Measurements from ENCODE around the gene TTYH2. TPM values are rescaled to one million over a fixed set of nuclear protein-coding genes. Genes with fewer than 3 reads are reported as not detected.

The TTYH2 gene
- total and polyA plus RNA-seq, 2 donors (not counting 1 experiment from before 2014, with no cell fraction given) = 3.0 to 3.1 TPM

GRCh38 chr17:74211141-74211911, 2.0 kb upstream of the TTYH2 start:
- TF ChIP-seq EZH2 (IDR thresholded peaks at IDR 0.05; ENCODE audit: borderline replicate concordance, insufficient read depth, low read depth, low read length, poor library complexity, severe bottlenecking) = no peak
- no peak for TF ChIP-seq CTCF (IDR thresholded peaks at IDR 0.05)
- Histone ChIP-seq H3K4me3 (ENCODE audit: control extremely low read depth in 1 of 5, extremely low read depth in 1 of 5, insufficient read depth in 1 of 5, low read depth in 2 of 5, low read length in 4 of 5) (no peak overlapping the region), H3K9ac (ENCODE audit: low read length) (no peak overlapping the region), H3K36me3 (replicated peaks in 1 of 2; ENCODE audit: control extremely low read depth in 1 of 2, control insufficient read depth in 1 of 2, extremely low read depth in 1 of 2, insufficient read depth in 2 of 2, low read length in 1 of 2) (peaks cover 0 to 33% of the 10 kb centered on the region in 2 experiments), H3K4me2 (replicated peaks; ENCODE audit: low read depth, low read length, poor library complexity, severe bottlenecking) (peak overlapping the region; percentile 99), H3K79me2 (ENCODE audit: control insufficient read depth, insufficient read depth, low read length) (peaks cover 12% of the 10 kb centered on the region), H3K27ac (ENCODE audit: low read length in 2 of 2) (peak overlapping the region in 1 of 2 donors; percentile 18), H3K4me1 (ENCODE audit: control insufficient read depth in 2 of 2, insufficient read depth in 2 of 2, low read length in 2 of 2) (peaks cover 25 to 45% of the 10 kb centered on the region in 2 donors), H4K20me1 (ENCODE audit: control insufficient read depth, insufficient read depth, low read length, poor library complexity, severe bottlenecking) (peaks cover 58% of the 10 kb centered on the region), H3K9me3 (ENCODE audit: control extremely low read depth in 1 of 3, control insufficient read depth in 2 of 3, insufficient read depth in 1 of 3, low read length in 2 of 3) (no peaks in the 10 kb centered on the region), H2AFZ (ENCODE audit: insufficient read depth, low read depth, low read length, poor library complexity, severe bottlenecking) (no peak overlapping the region), H3K27me3 (replicated peaks in 1 of 4; ENCODE audit: control extremely low read depth in 1 of 4, control insufficient read depth in 3 of 4, insufficient read depth in 4 of 4, low read length in 3 of 4) (no peaks in the 10 kb centered on the region)
- intact Hi-C loops (cut with micrococcal nuclease) = no loop called here
- H3K9me3 Mint-ChIP-seq (ENCODE audit: insufficient read depth) = no peaks in the 10 kb centered on the region
- DNase-seq (peak; percentile 46), ATAC-seq (ENCODE audit: low read depth) (no peak)
- H3K4me3 Mint-ChIP-seq = peak overlapping the region; percentile 14
- 95% methylated on average over 14 of the region's 14 CpGs for WGBS (ENCODE audit: insufficient coverage)
- peaks cover 55% of the 10 kb centered on the region for H3K4me1 Mint-ChIP-seq
- H3K27me3 Mint-ChIP-seq = no peaks in the 10 kb centered on the region
- POLR2A ChIA-PET = no interaction called here
- CTCF ChIA-PET = interaction anchor here (1.0 to 3.1 kb wide), 7 partner anchors 9 to 245 kb away, joined by 3 to 17 read pairs (median 5); partner anchors contain the start of genes BTBD17, GPR142 and RPL38
- peak overlapping the region; percentile 89 for H3K27ac Mint-ChIP-seq

DNA sequence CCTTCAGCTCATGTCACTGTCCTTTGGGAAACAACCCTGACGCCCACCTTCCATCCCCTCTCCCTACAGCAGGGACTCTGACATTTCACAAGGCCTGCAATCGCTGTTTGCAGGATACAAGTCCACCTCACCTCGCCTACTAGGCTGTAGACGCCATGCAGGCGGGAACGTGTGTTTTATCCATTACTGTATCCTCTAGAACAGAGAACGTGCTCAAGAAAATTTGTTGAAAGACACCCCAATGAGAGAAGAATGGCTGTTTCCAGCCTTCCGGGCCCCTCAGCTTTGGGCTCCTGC, 1.5 kb upstream of the TTYH2 start:
- Histone ChIP-seq H3K9ac (ENCODE audit: low read length) (no peak overlapping the region), H3K36me3 (replicated peaks in 1 of 2; ENCODE audit: control extremely low read depth in 1 of 2, control insufficient read depth in 1 of 2, extremely low read depth in 1 of 2, insufficient read depth in 2 of 2, low read length in 1 of 2) (peaks cover 0 to 31% of the 10 kb centered on the region in 2 experiments), H3K4me2 (replicated peaks; ENCODE audit: low read depth, low read length, poor library complexity, severe bottlenecking) (peak overlapping the region; percentile 99), H3K9me3 (ENCODE audit: control extremely low read depth in 1 of 3, control insufficient read depth in 2 of 3, insufficient read depth in 1 of 3, low read length in 2 of 3) (no peaks in the 10 kb centered on the region), H3K27ac (ENCODE audit: low read length in 2 of 2) (peak overlapping the region in 1 of 2 donors; percentile 18), H3K27me3 (replicated peaks in 1 of 4; ENCODE audit: control extremely low read depth in 1 of 4, control insufficient read depth in 3 of 4, insufficient read depth in 4 of 4, low read length in 3 of 4) (no peaks in the 10 kb centered on the region), H3K4me3 (ENCODE audit: control extremely low read depth in 1 of 5, extremely low read depth in 1 of 5, insufficient read depth in 1 of 5, low read depth in 2 of 5, low read length in 4 of 5) (no peak overlapping the region), H3K79me2 (ENCODE audit: control insufficient read depth, insufficient read depth, low read length) (peaks cover 7% of the 10 kb centered on the region), H3K4me1 (ENCODE audit: control insufficient read depth in 2 of 2, insufficient read depth in 2 of 2, low read length in 2 of 2) (peaks cover 30 to 44% of the 10 kb centered on the region in 2 donors), H4K20me1 (ENCODE audit: control insufficient read depth, insufficient read depth, low read length, poor library complexity, severe bottlenecking) (peaks cover 53% of the 10 kb centered on the region), H2AFZ (ENCODE audit: insufficient read depth, low read depth, low read length, poor library complexity, severe bottlenecking) (peak overlapping the region; percentile 81)
- Mint-ChIP-seq H3K4me1 (peaks cover 55% of the 10 kb centered on the region), H3K9me3 (ENCODE audit: insufficient read depth) (no peaks in the 10 kb centered on the region), H3K4me3 (peak overlapping the region; percentile 81), H3K27me3 (no peaks in the 10 kb centered on the region), H3K27ac (peak overlapping the region; percentile 89)
- WGBS (ENCODE audit: insufficient coverage) = 73% methylated on average over 8 of the region's 8 CpGs
- no peak for TF ChIP-seq CTCF (IDR thresholded peaks at IDR 0.05)
- no peak for TF ChIP-seq EZH2 (IDR thresholded peaks at IDR 0.05; ENCODE audit: borderline replicate concordance, insufficient read depth, low read depth, low read length, poor library complexity, severe bottlenecking)
- intact Hi-C loops (cut with micrococcal nuclease) = loop anchor here (1.0 to 2.0 kb wide), 2 partner anchors 23 to 321 kb away; no protein-coding TSS in a partner anchor
- ChIA-PET POLR2A (no interaction called here), CTCF (interaction anchor here (1.3 to 3.1 kb wide), 5 partner anchors 9 to 244 kb away, joined by 3 to 17 read pairs (median 8); partner anchors contain the start of genes BTBD17, GPR142 and RPL38)
- DNase-seq = peak; percentile 40
- ATAC-seq (ENCODE audit: low read depth) = no peak
